Measurements from ENCODE around the gene ANO4.

- TF ChIP-seq POLR2A (IDR thresholded peaks at IDR 0.05): no peak
- TF ChIP-seq, protein P1, sequence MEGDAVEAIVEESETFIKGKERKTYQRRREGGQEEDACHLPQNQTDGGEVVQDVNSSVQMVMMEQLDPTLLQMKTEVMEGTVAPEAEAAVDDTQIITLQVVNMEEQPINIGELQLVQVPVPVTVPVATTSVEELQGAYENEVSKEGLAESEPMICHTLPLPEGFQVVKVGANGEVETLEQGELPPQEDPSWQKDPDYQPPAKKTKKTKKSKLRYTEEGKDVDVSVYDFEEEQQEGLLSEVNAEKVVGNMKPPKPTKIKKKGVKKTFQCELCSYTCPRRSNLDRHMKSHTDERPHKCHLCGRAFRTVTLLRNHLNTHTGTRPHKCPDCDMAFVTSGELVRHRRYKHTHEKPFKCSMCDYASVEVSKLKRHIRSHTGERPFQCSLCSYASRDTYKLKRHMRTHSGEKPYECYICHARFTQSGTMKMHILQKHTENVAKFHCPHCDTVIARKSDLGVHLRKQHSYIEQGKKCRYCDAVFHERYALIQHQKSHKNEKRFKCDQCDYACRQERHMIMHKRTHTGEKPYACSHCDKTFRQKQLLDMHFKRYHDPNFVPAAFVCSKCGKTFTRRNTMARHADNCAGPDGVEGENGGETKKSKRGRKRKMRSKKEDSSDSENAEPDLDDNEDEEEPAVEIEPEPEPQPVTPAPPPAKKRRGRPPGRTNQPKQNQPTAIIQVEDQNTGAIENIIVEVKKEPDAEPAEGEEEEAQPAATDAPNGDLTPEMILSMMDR (IDR thresholded peaks at IDR 0.05): no peak
Observed at GRCh38 chr12:100953217-100953616, 158.6 kb downstream of the ANO4 start.

Data from prostate gland (tissue), 2 donors.